AG09309 (cell line): ENCODE measurements around the gene FBXL15.
"Not testable (repeated sequence)": the region's sequence is repeated elsewhere in the genome, so short reads cannot be mapped to it uniquely, and the experiment has no call there.

Source experiments
- DNase-seq: peaks from one replicate; pipeline ENCODE4 v3.0.0-alpha.2; 2010; ENCODE audit warnings: low read depth
- H3K4me3 ChIP-seq: 2 replicates; pipeline ENCODE4 v1.5.1; 2011; ENCODE audit warnings: mild to moderate bottlenecking, low read depth, low read length, moderate library complexity; ENCODE audit not compliant: control insufficient read depth
- CTCF ChIP-seq: IDR thresholded peaks from 2 replicates; pipeline ENCODE4 v1.5.1; 2011; ENCODE audit warnings: mild to moderate bottlenecking, low read depth, low read length, inconsistent platforms; ENCODE audit not compliant: insufficient read depth, control insufficient read depth; ENCODE audit errors: missing control alignments

Gene FBXL15

DNA sequence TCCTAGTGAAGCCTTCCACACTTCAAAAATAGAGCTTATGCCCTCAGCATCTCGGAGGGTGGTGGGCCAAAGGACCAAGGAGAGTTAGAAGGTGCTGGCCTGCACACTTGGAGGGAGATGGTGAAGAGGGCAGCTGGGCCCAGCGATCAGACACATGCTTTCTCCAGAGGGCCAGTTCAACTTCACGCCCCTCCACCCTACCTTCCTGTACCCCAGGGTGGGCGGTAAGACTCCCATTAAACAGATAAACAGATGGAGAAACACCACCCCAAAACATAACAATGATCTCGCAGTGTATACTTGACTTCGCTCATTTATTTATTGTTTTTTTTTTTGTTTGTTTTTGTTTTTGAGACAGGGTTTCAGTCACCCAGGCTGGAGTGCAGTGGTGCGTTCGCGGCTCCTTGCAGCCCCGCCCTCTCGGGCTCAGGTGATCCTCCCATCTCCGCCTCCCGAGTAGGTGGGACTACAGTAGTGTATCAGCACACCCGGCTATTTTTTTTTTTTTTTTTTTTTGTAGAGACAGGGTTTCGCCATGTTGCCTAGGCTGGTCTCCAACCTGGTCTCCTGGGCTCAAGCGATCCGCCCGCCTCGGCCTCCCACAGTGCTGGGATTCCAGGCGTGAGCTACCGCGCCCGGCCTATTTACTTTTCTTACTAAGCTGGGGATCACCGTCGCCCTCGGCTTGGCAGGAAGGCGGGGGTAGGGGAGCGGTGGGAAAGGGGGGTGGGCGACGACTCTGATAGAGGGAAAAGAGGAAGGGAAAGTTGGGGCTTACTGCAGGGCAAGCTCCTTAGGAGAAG lies 28.9 kb downstream of the FBXL15 start:
- TF ChIP-seq CTCF, result no peak
- H3K4me3 ChIP-seq, result peak overlapping the region; percentile 61
- no peak for DNase-seq

DNA sequence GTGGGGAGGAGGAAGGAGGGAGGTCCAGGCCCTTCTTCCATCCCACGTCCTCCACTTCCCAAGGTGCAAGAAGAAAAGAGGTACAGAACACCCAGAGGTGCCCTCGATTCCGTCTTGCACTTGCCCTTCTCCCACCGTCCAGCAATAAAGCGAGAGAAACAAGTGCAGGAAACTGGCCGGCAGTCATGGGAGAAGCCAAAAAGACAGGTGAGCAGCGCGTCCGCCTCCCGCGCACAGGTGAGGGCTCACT lies 29.4 kb downstream of the FBXL15 start:
- H3K4me3 ChIP-seq, result peak overlapping the region; percentile 61
- no peak for DNase-seq
- no peak for TF ChIP-seq CTCF

GRCh38 chr10:102450374-102451104 lies 29.9 kb downstream of the FBXL15 start:
- no peak for TF ChIP-seq CTCF
- DNase-seq, result no peak
- peak overlapping the region; percentile 61 for H3K4me3 ChIP-seq

GRCh38 chr10:102451105-102451969 lies 30.7 kb downstream of the FBXL15 start, which contains the start of gene C10orf95:
Gene C10orf95, minus strand, starts transcription at chr10:102451543. Its CDS starts 450 bp downstream, at chr10:102451093.
- no peak for DNase-seq
- H3K4me3 ChIP-seq, result peak within 1 kb of the TSS; percentile 61
- no peak for TF ChIP-seq CTCF

DNA sequence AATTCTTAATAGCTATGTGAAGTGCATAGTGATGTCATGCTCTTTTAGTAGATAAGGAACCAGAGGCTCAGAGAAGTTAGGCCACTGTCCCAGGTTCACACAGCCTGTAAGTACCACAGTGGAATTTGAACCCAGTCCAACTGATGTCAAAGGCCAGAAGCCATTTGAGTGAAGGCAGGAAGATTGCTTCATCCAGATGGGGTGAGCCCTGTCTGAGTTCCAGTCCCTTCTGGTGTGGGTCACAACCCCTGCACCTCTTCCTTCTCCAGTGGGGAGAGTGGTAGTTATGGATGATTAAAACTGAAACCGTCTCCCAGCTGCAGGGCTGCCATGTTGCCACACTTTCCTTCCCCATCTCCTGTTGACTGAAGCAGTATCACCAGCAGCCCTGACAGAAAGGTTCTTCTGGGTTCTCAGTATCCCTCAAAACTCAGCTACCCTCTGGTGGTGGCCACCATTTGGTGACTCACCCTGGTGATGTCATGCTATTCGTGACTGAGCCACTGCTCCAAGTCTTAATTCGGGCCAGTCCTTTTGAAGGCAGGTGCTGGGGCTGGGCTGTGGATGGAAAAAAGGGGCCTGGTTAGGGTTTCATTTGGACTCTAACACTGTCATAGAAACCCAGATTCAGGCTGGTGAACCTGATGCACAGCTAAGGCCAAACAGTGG lies 32.2 kb downstream of the FBXL15 start:
- DNase-seq, result no peak
- H3K4me3 ChIP-seq, result no peak overlapping the region
- no peak for TF ChIP-seq CTCF

DNA sequence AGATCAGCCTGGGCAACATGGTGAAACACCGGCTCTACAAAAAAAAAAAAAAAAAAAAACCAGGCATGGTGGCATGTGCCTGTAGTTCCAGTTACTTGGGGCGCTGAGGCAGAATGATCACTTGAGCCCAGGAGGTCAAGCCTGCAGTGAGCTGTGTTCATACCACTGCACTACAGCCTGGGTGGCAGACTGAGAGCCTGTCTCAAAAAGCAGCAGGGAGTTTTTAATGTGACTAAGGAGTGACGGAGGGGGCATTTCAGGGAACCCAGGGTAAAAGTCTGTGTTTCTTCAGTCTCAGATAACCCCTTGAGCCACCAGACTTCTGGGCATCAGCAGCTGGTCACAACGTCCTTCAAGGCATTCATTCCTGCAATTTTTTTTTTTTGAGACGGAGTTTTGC lies 32.9 kb downstream of the FBXL15 start:
- no peak overlapping the region for H3K4me3 ChIP-seq
- no peak for TF ChIP-seq CTCF
- DNase-seq, result no peak

GRCh38 chr10:102454662-102455487 lies 34.2 kb downstream of the FBXL15 start:
- DNase-seq, H3K4me3 ChIP-seq: not testable (repeated sequence)
